DND-41 (cell line): Measurements from ENCODE around the gene LRRC8D.

ENCODE experiments used
- EZH2 ChIP-seq: IDR thresholded peaks from 3 replicates; pipeline ENCODE4 v1.6.1; 2012; ENCODE audit warnings: borderline replicate concordance, low read depth, mild to moderate bottlenecking, moderate library complexity, low read length, inconsistent platforms; ENCODE audit not compliant: severe bottlenecking
- TF ChIP-seq, protein P1 (sequence below): IDR thresholded peaks from 2 replicates; pipeline ENCODE4 v1.5.1; 2012; ENCODE audit warnings: borderline replicate concordance, low read length, moderate library complexity, mild to moderate bottlenecking; ENCODE audit not compliant: poor library complexity, severe bottlenecking; ENCODE audit errors: extremely low read depth

- TF ChIP-seq, protein P1, sequence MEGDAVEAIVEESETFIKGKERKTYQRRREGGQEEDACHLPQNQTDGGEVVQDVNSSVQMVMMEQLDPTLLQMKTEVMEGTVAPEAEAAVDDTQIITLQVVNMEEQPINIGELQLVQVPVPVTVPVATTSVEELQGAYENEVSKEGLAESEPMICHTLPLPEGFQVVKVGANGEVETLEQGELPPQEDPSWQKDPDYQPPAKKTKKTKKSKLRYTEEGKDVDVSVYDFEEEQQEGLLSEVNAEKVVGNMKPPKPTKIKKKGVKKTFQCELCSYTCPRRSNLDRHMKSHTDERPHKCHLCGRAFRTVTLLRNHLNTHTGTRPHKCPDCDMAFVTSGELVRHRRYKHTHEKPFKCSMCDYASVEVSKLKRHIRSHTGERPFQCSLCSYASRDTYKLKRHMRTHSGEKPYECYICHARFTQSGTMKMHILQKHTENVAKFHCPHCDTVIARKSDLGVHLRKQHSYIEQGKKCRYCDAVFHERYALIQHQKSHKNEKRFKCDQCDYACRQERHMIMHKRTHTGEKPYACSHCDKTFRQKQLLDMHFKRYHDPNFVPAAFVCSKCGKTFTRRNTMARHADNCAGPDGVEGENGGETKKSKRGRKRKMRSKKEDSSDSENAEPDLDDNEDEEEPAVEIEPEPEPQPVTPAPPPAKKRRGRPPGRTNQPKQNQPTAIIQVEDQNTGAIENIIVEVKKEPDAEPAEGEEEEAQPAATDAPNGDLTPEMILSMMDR = no peak
- no peak for TF ChIP-seq EZH2
Measured at GRCh38 chr1:89897347-89898133, 76.7 kb downstream of the LRRC8D start.
